PC-3 (cell line): ENCODE data around the gene APOA1.

Experiments used
- EZH2 ChIP-seq: fragments of 300-600 bp; sonication (generic); IDR thresholded peaks from one replicate; pipeline ENCODE4 v1.6.1; 2017; ENCODE audit warnings: antibody characterized with exemption, mild to moderate bottlenecking, low read length; ENCODE audit not compliant: unreplicated experiment
- EZH2phosphoT487 ChIP-seq: fragments of 300-600 bp; sonication (generic); IDR thresholded peaks from 2 replicates; pipeline ENCODE4 v1.6.1; 2018; ENCODE audit warnings: mild to moderate bottlenecking, antibody characterized with exemption, low read length, borderline replicate concordance
- TF ChIP-seq, protein P1 (sequence below): fragments of 300-600 bp; sonication (generic); conservative IDR thresholded peaks from 2 replicates; pipeline ENCODE4 v1.5.1; 2017; ENCODE audit warnings: antibody characterized with exemption, low read depth, mild to moderate bottlenecking, low read length

DNA sequence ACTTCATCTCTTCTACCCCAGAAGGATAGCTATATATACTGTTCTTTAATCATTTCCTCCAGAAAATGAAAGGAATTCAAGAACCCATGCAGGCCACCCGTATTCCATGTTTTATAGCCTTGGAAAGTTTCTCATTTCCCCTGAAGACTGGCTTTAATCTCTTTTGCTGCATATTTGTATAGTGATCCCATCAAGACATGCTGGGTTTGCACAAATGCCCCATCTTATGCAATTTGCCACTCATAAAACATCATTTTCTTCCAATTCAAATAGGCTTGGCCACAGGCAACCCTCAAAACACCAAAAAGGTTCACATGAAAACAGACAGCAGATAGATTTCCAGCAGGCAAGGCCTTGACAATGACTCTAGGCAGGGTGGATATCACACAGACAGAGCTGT is 28.3 kb upstream of the APOA1 start:
- TF ChIP-seq EZH2 (no peak), EZH2phosphoT487 (no peak)
- TF ChIP-seq, protein P1, sequence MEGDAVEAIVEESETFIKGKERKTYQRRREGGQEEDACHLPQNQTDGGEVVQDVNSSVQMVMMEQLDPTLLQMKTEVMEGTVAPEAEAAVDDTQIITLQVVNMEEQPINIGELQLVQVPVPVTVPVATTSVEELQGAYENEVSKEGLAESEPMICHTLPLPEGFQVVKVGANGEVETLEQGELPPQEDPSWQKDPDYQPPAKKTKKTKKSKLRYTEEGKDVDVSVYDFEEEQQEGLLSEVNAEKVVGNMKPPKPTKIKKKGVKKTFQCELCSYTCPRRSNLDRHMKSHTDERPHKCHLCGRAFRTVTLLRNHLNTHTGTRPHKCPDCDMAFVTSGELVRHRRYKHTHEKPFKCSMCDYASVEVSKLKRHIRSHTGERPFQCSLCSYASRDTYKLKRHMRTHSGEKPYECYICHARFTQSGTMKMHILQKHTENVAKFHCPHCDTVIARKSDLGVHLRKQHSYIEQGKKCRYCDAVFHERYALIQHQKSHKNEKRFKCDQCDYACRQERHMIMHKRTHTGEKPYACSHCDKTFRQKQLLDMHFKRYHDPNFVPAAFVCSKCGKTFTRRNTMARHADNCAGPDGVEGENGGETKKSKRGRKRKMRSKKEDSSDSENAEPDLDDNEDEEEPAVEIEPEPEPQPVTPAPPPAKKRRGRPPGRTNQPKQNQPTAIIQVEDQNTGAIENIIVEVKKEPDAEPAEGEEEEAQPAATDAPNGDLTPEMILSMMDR, result no peak
